NCI-H2107 (cell line): ENCODE measurements around the gene PDPR.
"Not testable (repeated sequence)": the region's sequence is repeated elsewhere in the genome, so short reads cannot be mapped to it uniquely, and the experiment has no call there.

ENCODE experiments used
- DNase-seq: peaks from one replicate; lab custom pipeline; 2025; lab: John Stamatoyannopoulos, UW

PDPR gene

GRCh38 chr16:70113982-70114826 lies at the start of gene PDPR:
TSS of gene PDPR (plus strand) at chr16:70114332. CDS start at chr16:70120493, 6,161 bp downstream.
- DNase-seq: peak; percentile 81

- not testable (repeated sequence) for DNase-seq
Observed at GRCh38 chr16:70064841-70065370, 49.2 kb upstream of the PDPR start.

GRCh38 chr16:70065376-70065745 lies 48.8 kb upstream of the PDPR start:
- not testable (repeated sequence) for DNase-seq

- DNase-seq: peak; percentile 86
Observed at GRCh38 chr16:70065746-70066658, 48.1 kb upstream of the PDPR start.

GRCh38 chr16:70066751-70067150 lies 47.4 kb upstream of the PDPR start:
- not testable (repeated sequence) for DNase-seq

GRCh38 chr16:70079081-70079480 lies 35.1 kb upstream of the PDPR start:
- not testable (repeated sequence) for DNase-seq

- not testable (repeated sequence) for DNase-seq
Observed at GRCh38 chr16:70081219-70081618, 32.9 kb upstream of the PDPR start.

GRCh38 chr16:70083931-70084330 lies 30.2 kb upstream of the PDPR start:
- DNase-seq: not testable (repeated sequence)

GRCh38 chr16:70088160-70088559 lies 26.0 kb upstream of the PDPR start:
- DNase-seq: not testable (repeated sequence)

- not testable (repeated sequence) for DNase-seq
Observed at GRCh38 chr16:70088877-70089276, 25.3 kb upstream of the PDPR start.

- not testable (repeated sequence) for DNase-seq
Observed at GRCh38 chr16:70089289-70089688, 24.8 kb upstream of the PDPR start.

- not testable (repeated sequence) for DNase-seq
Observed at GRCh38 chr16:70091104-70091503, 23.0 kb upstream of the PDPR start.

- not testable (repeated sequence) for DNase-seq
Observed at GRCh38 chr16:70094096-70094495, 20.0 kb upstream of the PDPR start.

GRCh38 chr16:70109583-70110279 lies 4.4 kb upstream of the PDPR start:
- not testable (repeated sequence) for DNase-seq

- DNase-seq: not testable (repeated sequence)
Observed at GRCh38 chr16:70112162-70112561, 2.0 kb upstream of the PDPR start.

- DNase-seq: not testable (repeated sequence)
Observed at GRCh38 chr16:70113599-70113981, 542 bp upstream of the PDPR start.

- not testable (repeated sequence) for DNase-seq
Observed at GRCh38 chr16:70118354-70118753, 4.2 kb downstream of the PDPR start.

GRCh38 chr16:70118776-70119175 lies 4.6 kb downstream of the PDPR start:
- not testable (repeated sequence) for DNase-seq

GRCh38 chr16:70120398-70120797 lies 6.3 kb downstream of the PDPR start:
- DNase-seq: not testable (repeated sequence)

- DNase-seq: not testable (repeated sequence)
Observed at GRCh38 chr16:70123822-70124221, 9.7 kb downstream of the PDPR start.

- not testable (repeated sequence) for DNase-seq
Observed at GRCh38 chr16:70126226-70126625, 12.1 kb downstream of the PDPR start.

GRCh38 chr16:70127706-70128105 lies 13.6 kb downstream of the PDPR start:
- DNase-seq: not testable (repeated sequence)
